ENCODE data around the gene MOB1A. TPM values are rescaled to one million over a fixed set of nuclear protein-coding genes. Genes with fewer than 3 reads are reported as not detected.

The MOB1A gene
- total and polyA plus RNA-seq, 2 of the 13 experiments (the other 11 are each of a cell fraction or from before 2014, with no cell fraction given), result 48.2 to 139 TPM

- TF ChIP-seq MBNL3 (CRISPR knock-in tag; conservative IDR thresholded peaks at IDR 0.05) (no peak), TGIF2 (CRISPR knock-in tag; IDR thresholded peaks at IDR 0.05) (peak; percentile 29; the same call in 1 of the 2 replicates), CBFB (CRISPR knock-in tag; IDR thresholded peaks at IDR 0.05) (peak; percentile 74), KLF15 (CRISPR knock-in tag; IDR thresholded peaks at IDR 0.05; ENCODE audit: borderline replicate concordance) (0 out of 2 replicates have a peak, but pooled peaks have one; percentile 22), CCDC6 (CRISPR knock-in tag; IDR thresholded peaks at IDR 0.05) (peak; percentile 99), ETV6 (CRISPR knock-in tag; conservative IDR thresholded peaks at IDR 0.05) (no peak; the same call in 1 of the 2 replicates), POLR2AphosphoS2 (IDR thresholded peaks at IDR 0.05; ENCODE audit: low read depth, low read length) (no peak; the same call in 1 of the 2 replicates), ZNF446 (CRISPR knock-in tag; IDR thresholded peaks at IDR 0.05) (peak; percentile 50; the same call in 1 of the 2 replicates), TOE1 (CRISPR knock-in tag; IDR thresholded peaks at IDR 0.05) (peak; percentile 56; the same call in 1 of the 2 replicates), SRY (CRISPR knock-in tag; IDR thresholded peaks at IDR 0.05) (peak; percentile 79; the same call in 1 of the 2 replicates), DBP (CRISPR knock-in tag; IDR thresholded peaks at IDR 0.05; ENCODE audit: not compliant biosample characterization) (peak; percentile 43), ZNF703 (CRISPR knock-in tag; IDR thresholded peaks at IDR 0.05; ENCODE audit: borderline replicate concordance) (peak; percentile 77; the same call in 1 of the 2 replicates), UBTF (CRISPR knock-in tag; IDR thresholded peaks at IDR 0.05) (peak; percentile 93), KLF11 (CRISPR knock-in tag; IDR thresholded peaks at IDR 0.05) (no peak), ATF4 (CRISPR knock-in tag; IDR thresholded peaks at IDR 0.05) (peak in 1 of 2 experiments; percentile 62; a peak in 2 of 4 replicates), ZSCAN25 (CRISPR knock-in tag; IDR thresholded peaks at IDR 0.05) (0 out of 2 replicates have a peak, but pooled peaks have one; percentile 13), BRCA1 (CRISPR knock-in tag; IDR thresholded peaks at IDR 0.05) (0 out of 2 replicates have a peak, but pooled peaks have one; percentile 44), HMGXB3 (CRISPR knock-in tag; IDR thresholded peaks at IDR 0.05; ENCODE audit: borderline replicate concordance) (no peak), ZNF430 (CRISPR knock-in tag; IDR thresholded peaks at IDR 0.05) (0 out of 2 replicates have a peak, but pooled peaks have one; percentile 23), ZMAT5 (CRISPR knock-in tag; IDR thresholded peaks at IDR 0.05; ENCODE audit: borderline replicate concordance, low read depth) (no peak), HHEX (CRISPR knock-in tag; IDR thresholded peaks at IDR 0.05) (no peak)
Observed at GRCh38 chr2:74147727-74148456, 30.8 kb downstream of the MOB1A start, which contains the start of gene BOLA3 (continued).
